Karpas-422 (cell line): ENCODE measurements around the gene FGD4. TPM values are rescaled to one million over a fixed set of nuclear protein-coding genes. Genes with fewer than 3 reads are reported as not detected.

Experiments used
- DNase-seq: peaks from one replicate; pipeline ENCODE4 v3.0.0-alpha.2; 2015
- H2AFZ ChIP-seq: fragments of 200-600 bp; sonication (generic); 2 replicates; pipeline ENCODE4 v1.6.1; 2014; ENCODE audit warnings: antibody characterized with exemption, low read length, mixed read lengths
- H3K27ac ChIP-seq: fragments of 200-600 bp; sonication (generic); 2 replicates; pipeline ENCODE4 v1.5.1; 2014; ENCODE audit warnings: mild to moderate bottlenecking, low read length, moderate library complexity
- H3K27me3 ChIP-seq: fragments of 200-600 bp; sonication (generic); 2 replicates; pipeline ENCODE4 v1.6.1; 2014; ENCODE audit warnings: low read length, mixed read lengths
- H3K36me3 ChIP-seq: fragments of 200-600 bp; sonication (generic); 2 replicates; pipeline ENCODE4 v1.6.1; 2014; ENCODE audit warnings: low read length, mixed read lengths; ENCODE audit not compliant: insufficient read depth
- H3K4me1 ChIP-seq: fragments of 200-600 bp; sonication (generic); 2 replicates; pipeline ENCODE4 v1.6.1; 2014; ENCODE audit warnings: mild to moderate bottlenecking, low read length, mixed read lengths
- H3K4me2 ChIP-seq: fragments of 200-600 bp; sonication (generic); 2 replicates; pipeline ENCODE4 v1.6.1; 2014; ENCODE audit warnings: low read length, low read depth, mild to moderate bottlenecking; ENCODE audit not compliant: poor library complexity, severe bottlenecking
- H3K4me3 ChIP-seq: fragments of 200-600 bp; sonication (generic); 2 replicates; pipeline ENCODE4 v1.5.1; 2014; ENCODE audit warnings: mild to moderate bottlenecking, antibody characterized with exemption, low read length, mixed read lengths
- H3K79me2 ChIP-seq: fragments of 200-600 bp; sonication (generic); 2 replicates; pipeline ENCODE4 v1.6.1; 2014; ENCODE audit warnings: mild to moderate bottlenecking, low read length, mixed read lengths
- H3K9ac ChIP-seq: fragments of 200-600 bp; sonication (generic); 2 replicates; pipeline ENCODE4 v1.6.0; 2014; ENCODE audit warnings: low read length
- H3K9me2 ChIP-seq: fragments of 200-600 bp; sonication (generic), shearing (Covaris generic); replicated peaks from 2 replicates; pipeline ENCODE4 v1.6.0; 2014; ENCODE audit warnings: mild to moderate bottlenecking, low read length, moderate library complexity; ENCODE audit not compliant: insufficient read depth
- H3K9me3 ChIP-seq: fragments of 300-700, 200-600 bp; sonication (generic); 2 replicates; pipeline ENCODE4 v1.6.1; 2014; ENCODE audit warnings: low read length, mixed read lengths
- H4K20me1 ChIP-seq: fragments of 200-600 bp; sonication (generic); 2 replicates; pipeline ENCODE4 v1.6.1; 2014; ENCODE audit warnings: mild to moderate bottlenecking, antibody characterized with exemption, low read length, low read depth; ENCODE audit not compliant: insufficient read depth
- total RNA-seq: library from RNA; depleted of rRNA; stranded (reverse); fragments of >200 nt; shearing (Covaris generic); gene quantifications from 2 replicates; pipeline ENCODE4 v1.2.3, GENCODE V29; 2014; ENCODE audit warnings: low replicate concordance

Gene FGD4
- total RNA-seq, 1 experiment from 2014 or later: 0.11 TPM

- H3K4me3 ChIP-seq: no peak overlapping the region
- no peaks in the 10 kb centered on the region for H3K27me3 ChIP-seq
- no peaks in the 10 kb centered on the region for H4K20me1 ChIP-seq
- no peak overlapping the region for H3K4me2 ChIP-seq
- H3K79me2 ChIP-seq: no peaks in the 10 kb centered on the region
- H3K36me3 ChIP-seq: no peaks in the 10 kb centered on the region
- H3K27ac ChIP-seq: no peak overlapping the region
- H3K9ac ChIP-seq: no peak overlapping the region
- no peaks in the 10 kb centered on the region for H3K9me3 ChIP-seq
- no peaks in the 10 kb centered on the region for H3K4me1 ChIP-seq
- no peaks in the 10 kb centered on the region for H3K9me2 ChIP-seq
- no peak for DNase-seq
- no peak overlapping the region for H2AFZ ChIP-seq
Observed at GRCh38 chr12:32666018-32666417, 266.7 kb downstream of the FGD4 start.

GRCh38 chr12:32669584-32669983, 270.2 kb downstream of the FGD4 start:
- Histone ChIP-seq H3K9me3 (no peaks in the 10 kb centered on the region), H3K9me2 (no peaks in the 10 kb centered on the region), H3K9ac (no peak overlapping the region), H2AFZ (no peak overlapping the region), H3K27me3 (no peaks in the 10 kb centered on the region), H3K4me1 (no peaks in the 10 kb centered on the region), H3K36me3 (no peaks in the 10 kb centered on the region), H3K27ac (no peak overlapping the region), H4K20me1 (no peaks in the 10 kb centered on the region), H3K4me3 (no peak overlapping the region), H3K4me2 (no peak overlapping the region), H3K79me2 (no peaks in the 10 kb centered on the region)
- no peak for DNase-seq

GRCh38 chr12:32671930-32672780, 272.8 kb downstream of the FGD4 start:
- Histone ChIP-seq H3K79me2 (no peaks in the 10 kb centered on the region), H3K4me3 (no peak overlapping the region), H4K20me1 (no peaks in the 10 kb centered on the region), H3K9me3 (no peaks in the 10 kb centered on the region), H3K36me3 (no peaks in the 10 kb centered on the region), H3K27ac (no peak overlapping the region), H3K9me2 (no peaks in the 10 kb centered on the region), H3K4me2 (no peak overlapping the region), H3K9ac (no peak overlapping the region), H3K4me1 (peaks cover 3% of the 10 kb centered on the region), H2AFZ (no peak overlapping the region), H3K27me3 (no peaks in the 10 kb centered on the region)
- DNase-seq: peak; percentile 75

GRCh38 chr12:32679091-32679919, 279.9 kb downstream of the FGD4 start, which contains the start of gene DNM1L:
TSS of gene DNM1L (plus strand) at chr12:32679301. CDS start at chr12:32679364, 63 bp downstream.
- Histone ChIP-seq H3K9me2 (no peaks in the 10 kb centered on the region), H3K27ac (peak within 1 kb of the TSS; percentile 84), H3K79me2 (peaks cover 51% of the 10 kb centered on the region), H3K4me2 (peak within 1 kb of the TSS; percentile 88), H3K4me1 (peaks cover 16% of the 10 kb centered on the region), H4K20me1 (no peaks in the 10 kb centered on the region), H3K4me3 (peak within 1 kb of the TSS; percentile 88), H3K27me3 (no peaks in the 10 kb centered on the region), H3K36me3 (peaks cover 13% of the 10 kb centered on the region; the same call in 1 of the 2 replicates), H3K9me3 (no peaks in the 10 kb centered on the region), H2AFZ (peak within 1 kb of the TSS; percentile 89), H3K9ac (peak within 1 kb of the TSS; percentile 88)
- DNase-seq: peak; percentile 97

- no peak for DNase-seq
- Histone ChIP-seq H3K9me3 (no peaks in the 10 kb centered on the region), H3K27me3 (no peaks in the 10 kb centered on the region), H2AFZ (peak overlapping the region; percentile 71; the same call in 1 of the 2 replicates), H3K9ac (peak overlapping the region; percentile 88), H3K27ac (peak overlapping the region; percentile 84), H4K20me1 (no peaks in the 10 kb centered on the region), H3K9me2 (no peaks in the 10 kb centered on the region), H3K36me3 (peaks cover 13% of the 10 kb centered on the region; the same call in 1 of the 2 replicates), H3K4me2 (peak overlapping the region; percentile 88), H3K79me2 (peaks cover 56% of the 10 kb centered on the region), H3K4me1 (peaks cover 15% of the 10 kb centered on the region), H3K4me3 (peak overlapping the region; percentile 88)
Observed at GRCh38 chr12:32679920-32680237, 280.5 kb downstream of the FGD4 start.

- peaks cover 13% of the 10 kb centered on the region; the same call in 1 of the 2 replicates for H3K36me3 ChIP-seq
- peak overlapping the region; percentile 88 for H3K4me3 ChIP-seq
- no peak for DNase-seq
- peak overlapping the region; percentile 88 for H3K9ac ChIP-seq
- H2AFZ ChIP-seq: no peak overlapping the region
- H3K27ac ChIP-seq: peak overlapping the region; percentile 84
- H4K20me1 ChIP-seq: no peaks in the 10 kb centered on the region
- H3K9me2 ChIP-seq: no peaks in the 10 kb centered on the region
- H3K4me2 ChIP-seq: peak overlapping the region; percentile 88
- H3K79me2 ChIP-seq: peaks cover 65% of the 10 kb centered on the region
- H3K9me3 ChIP-seq: no peaks in the 10 kb centered on the region
- H3K27me3 ChIP-seq: no peaks in the 10 kb centered on the region
- H3K4me1 ChIP-seq: peaks cover 13% of the 10 kb centered on the region
Observed at GRCh38 chr12:32680787-32681186, 281.4 kb downstream of the FGD4 start.

- no peak for DNase-seq
- peaks cover 13% of the 10 kb centered on the region for H3K4me1 ChIP-seq
- no peaks in the 10 kb centered on the region for H4K20me1 ChIP-seq
- H3K4me2 ChIP-seq: peak overlapping the region; percentile 88
- peaks cover 14% of the 10 kb centered on the region; the same call in 1 of the 2 replicates for H3K36me3 ChIP-seq
- H2AFZ ChIP-seq: no peak overlapping the region
- H3K27me3 ChIP-seq: no peaks in the 10 kb centered on the region
- no peaks in the 10 kb centered on the region for H3K9me2 ChIP-seq
- peaks cover 70% of the 10 kb centered on the region for H3K79me2 ChIP-seq
- H3K4me3 ChIP-seq: peak overlapping the region; percentile 88
- H3K27ac ChIP-seq: peak overlapping the region; percentile 84
- H3K9ac ChIP-seq: peak overlapping the region; percentile 88
- no peaks in the 10 kb centered on the region for H3K9me3 ChIP-seq
Observed at GRCh38 chr12:32681272-32681671, 281.9 kb downstream of the FGD4 start.

- H3K27me3 ChIP-seq: no peaks in the 10 kb centered on the region
- H3K4me3 ChIP-seq: no peak overlapping the region
- H3K4me2 ChIP-seq: no peak overlapping the region
- no peak overlapping the region for H3K9ac ChIP-seq
- 0 out of 2 replicates have a peak, but pooled peaks cover 3% of the 10 kb centered on the region for H4K20me1 ChIP-seq
- H3K9me3 ChIP-seq: no peaks in the 10 kb centered on the region
- peak; percentile 37 for DNase-seq
- peaks cover 99% of the 10 kb centered on the region for H3K79me2 ChIP-seq
- H3K9me2 ChIP-seq: no peaks in the 10 kb centered on the region
- H2AFZ ChIP-seq: no peak overlapping the region
- peaks cover 3% of the 10 kb centered on the region; the same call in 1 of the 2 replicates for H3K4me1 ChIP-seq
- no peak overlapping the region for H3K27ac ChIP-seq
- H3K36me3 ChIP-seq: peaks cover 22% of the 10 kb centered on the region; the same call in 1 of the 2 replicates
Observed at GRCh38 chr12:32686340-32686739, 287.0 kb downstream of the FGD4 start.
